ENCODE data around the gene CAMKMT.

DNA sequence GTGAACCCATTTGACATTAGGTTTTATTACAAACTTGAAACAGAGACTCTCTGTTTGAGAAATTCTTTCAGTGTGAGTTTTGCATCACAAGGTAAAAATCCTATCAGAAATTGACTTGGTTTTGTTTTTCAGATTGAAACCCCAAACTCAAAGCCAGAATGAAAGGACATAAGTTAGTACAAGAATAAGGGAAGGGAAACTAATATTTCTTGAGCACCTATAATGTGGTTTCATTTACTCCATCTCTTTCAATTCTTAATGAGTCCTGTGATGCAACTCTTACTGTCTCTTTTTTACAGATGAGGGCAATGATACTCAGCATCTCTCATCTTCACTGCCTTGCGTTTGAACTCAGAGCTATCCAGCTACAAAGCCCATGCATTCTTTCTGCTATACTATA is 369.8 kb downstream of the CAMKMT start:
- TF ChIP-seq, protein P1, sequence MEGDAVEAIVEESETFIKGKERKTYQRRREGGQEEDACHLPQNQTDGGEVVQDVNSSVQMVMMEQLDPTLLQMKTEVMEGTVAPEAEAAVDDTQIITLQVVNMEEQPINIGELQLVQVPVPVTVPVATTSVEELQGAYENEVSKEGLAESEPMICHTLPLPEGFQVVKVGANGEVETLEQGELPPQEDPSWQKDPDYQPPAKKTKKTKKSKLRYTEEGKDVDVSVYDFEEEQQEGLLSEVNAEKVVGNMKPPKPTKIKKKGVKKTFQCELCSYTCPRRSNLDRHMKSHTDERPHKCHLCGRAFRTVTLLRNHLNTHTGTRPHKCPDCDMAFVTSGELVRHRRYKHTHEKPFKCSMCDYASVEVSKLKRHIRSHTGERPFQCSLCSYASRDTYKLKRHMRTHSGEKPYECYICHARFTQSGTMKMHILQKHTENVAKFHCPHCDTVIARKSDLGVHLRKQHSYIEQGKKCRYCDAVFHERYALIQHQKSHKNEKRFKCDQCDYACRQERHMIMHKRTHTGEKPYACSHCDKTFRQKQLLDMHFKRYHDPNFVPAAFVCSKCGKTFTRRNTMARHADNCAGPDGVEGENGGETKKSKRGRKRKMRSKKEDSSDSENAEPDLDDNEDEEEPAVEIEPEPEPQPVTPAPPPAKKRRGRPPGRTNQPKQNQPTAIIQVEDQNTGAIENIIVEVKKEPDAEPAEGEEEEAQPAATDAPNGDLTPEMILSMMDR (IDR thresholded peaks at IDR 0.05): no peak
- TF ChIP-seq EP300 (IDR thresholded peaks at IDR 0.05) (no peak), POLR2A (IDR thresholded peaks at IDR 0.05) (no peak)
